Transverse colon (tissue), 4 donors: ENCODE results near the gene HDAC8.

Experiments used
- CTCF ChIP-seq, 5 experiments: fragments of 200-600 bp in 3 of 5; fragments of 450-650 bp in 2 of 5; sonication (generic) in 3 of 5; IDR thresholded peaks; 1 replicate in 2 of 5; 2 replicates in 3 of 5; pipeline ENCODE4 v1.5.1; 2016 to 2017; ENCODE audit warnings: antibody characterized with exemption in 5 of 5, inconsistent platforms in 3 of 5, mild to moderate bottlenecking in 2 of 5, moderate library complexity in 1 of 5
- EP300 ChIP-seq: sonication (generic); formaldehyde crosslinking; IDR thresholded peaks from one replicate; pipeline ENCODE4 v1.6.1; 2017; ENCODE audit warnings: antibody characterized with exemption, low read depth
- POLR2A ChIP-seq: fragments of 450-650 bp; IDR thresholded peaks from one replicate; pipeline ENCODE4 v1.6.1; 2016; ENCODE audit warnings: antibody characterized with exemption, mild to moderate bottlenecking, moderate library complexity
- POLR2AphosphoS5 ChIP-seq, 3 donors: sonication (generic); formaldehyde crosslinking; IDR thresholded peaks; one replicate each; pipeline ENCODE4 v1.6.1; 2016; ENCODE audit warnings: antibody characterized with exemption in 3 of 3

- TF ChIP-seq CTCF (IDR thresholded peaks at IDR 0.05) (no peak), POLR2A (no peak), EP300 (no peak), POLR2AphosphoS5 (IDR thresholded peaks at IDR 0.05) (no peak)
These were observed 45.8 kb downstream of the HDAC8 start for GRCh38 chrX:72526534-72527508.
